HEK293 (cell line): ENCODE measurements around the gene ARHGDIA.
A peak's percentile ranks its signal among the peaks of the same experiment; 100 is the strongest.

ENCODE experiments used
- CTCF ChIA-PET: fragments of 350-600 bp; formaldehyde crosslinking; extraction: SDS; loops from one replicate; lab custom pipeline; 2021; ENCODE audit warnings: antibody characterized with exemption; lab: Yijun Ruan, JAX
- POLR2A ChIA-PET: fragments of 300-600 bp; formaldehyde crosslinking; extraction: SDS; loops from one replicate; lab custom pipeline; 2020; ENCODE audit warnings: antibody characterized with exemption, inconsistent platforms; lab: Yijun Ruan, JAX
- H3K27ac ChIP-seq: fragments of 200-500 bp; sonication (Bioruptor generic); 2 replicates; pipeline ENCODE4 v1.5.1; 2014; ENCODE audit warnings: low read depth, low read length, control low read depth, inconsistent platforms; ENCODE audit errors: extremely low read depth
- H3K36me3 ChIP-seq, 2 experiments: fragments of 200-500 bp in 1 of 2; sonication (Bioruptor generic) in 1 of 2; 1 replicate in 1 of 2; 2 replicates in 1 of 2; pipeline ENCODE4 v1.5.1; 2014 to 2017; ENCODE audit warnings: inconsistent platforms in 2 of 2, low read length in 2 of 2; ENCODE audit not compliant: control insufficient read depth in 2 of 2, insufficient read depth in 1 of 2
- H3K4me1 ChIP-seq: fragments of 200-500 bp; sonication (Bioruptor generic); 2 replicates; pipeline ENCODE4 v1.5.1; 2014; ENCODE audit warnings: mild to moderate bottlenecking, low read length, inconsistent platforms; ENCODE audit not compliant: control insufficient read depth, insufficient read depth
- H3K4me3 ChIP-seq: 2 replicates; pipeline ENCODE4 v1.5.1; 2011; ENCODE audit warnings: low read depth, mild to moderate bottlenecking, control low read depth, low read length, moderate library complexity
- H3K9me3 ChIP-seq: fragments of 200-500 bp; sonication (Bioruptor generic); 2 replicates; pipeline ENCODE4 v1.5.1; 2014; ENCODE audit warnings: low read depth, low read length, inconsistent platforms; ENCODE audit not compliant: control insufficient read depth, insufficient read depth
- BCL11A ChIP-seq: fragments of 450-650 bp; formaldehyde crosslinking; IDR thresholded peaks from 2 replicates; pipeline ENCODE4 v1.5.1; 2016; ENCODE audit warnings: low read depth, missing biosample characterization, missing genetic modification characterization
- KLF8 ChIP-seq: fragments of 450-650 bp; formaldehyde crosslinking; IDR thresholded peaks from 2 replicates; pipeline ENCODE4 v1.5.1; 2016; ENCODE audit warnings: missing biosample characterization, missing genetic modification characterization
- REST ChIP-seq: fragments of 450-650 bp; formaldehyde crosslinking; IDR thresholded peaks from 2 replicates; pipeline ENCODE4 v1.5.1; 2016; ENCODE audit warnings: missing biosample characterization, missing genetic modification characterization
- SP3 ChIP-seq: fragments of 450-650 bp; formaldehyde crosslinking; IDR thresholded peaks from 2 replicates; pipeline ENCODE4 v1.5.1; 2016; ENCODE audit warnings: missing biosample characterization, missing genetic modification characterization
- WT1 ChIP-seq: fragments of 450-650 bp; formaldehyde crosslinking; IDR thresholded peaks from 2 replicates; pipeline ENCODE4 v1.5.1; 2016; ENCODE audit warnings: missing biosample characterization, missing genetic modification characterization
- YY1 ChIP-seq: fragments of 450-650 bp; formaldehyde crosslinking; IDR thresholded peaks from 2 replicates; pipeline ENCODE4 v1.5.1; 2018; ENCODE audit warnings: missing biosample characterization, missing genetic modification characterization
- YY2 ChIP-seq: fragments of 450-650 bp; formaldehyde crosslinking; IDR thresholded peaks from 2 replicates; pipeline ENCODE4 v1.5.1; 2016; ENCODE audit warnings: missing biosample characterization, missing genetic modification characterization
- ZBTB20 ChIP-seq: fragments of 450-650 bp; formaldehyde crosslinking; IDR thresholded peaks from 2 replicates; pipeline ENCODE4 v1.5.1; 2016; ENCODE audit warnings: missing biosample characterization, missing genetic modification characterization
- ZFHX2 ChIP-seq: fragments of 450-650 bp; formaldehyde crosslinking; conservative IDR thresholded peaks from 2 replicates; pipeline ENCODE4 v1.5.1; 2016; ENCODE audit warnings: missing biosample characterization, missing genetic modification characterization
- ZFP41 ChIP-seq: fragments of 450-650 bp; formaldehyde crosslinking; IDR thresholded peaks from 2 replicates; pipeline ENCODE4 v1.5.1; 2016; ENCODE audit warnings: missing biosample characterization, missing genetic modification characterization, borderline replicate concordance
- ZIC2 ChIP-seq: fragments of 450-650 bp; formaldehyde crosslinking; IDR thresholded peaks from 2 replicates; pipeline ENCODE4 v1.5.1; 2016; ENCODE audit warnings: missing biosample characterization, missing genetic modification characterization
- ZNF10 ChIP-seq: fragments of 450-650 bp; formaldehyde crosslinking; IDR thresholded peaks from 2 replicates; pipeline ENCODE4 v1.5.1; 2017; ENCODE audit warnings: missing biosample characterization, missing genetic modification characterization
- ZNF133 ChIP-seq: fragments of 450-650 bp; formaldehyde crosslinking; IDR thresholded peaks from 2 replicates; pipeline ENCODE4 v1.5.1; 2016; ENCODE audit warnings: missing biosample characterization, missing genetic modification characterization
- ZNF155 ChIP-seq: fragments of 450-650 bp; formaldehyde crosslinking; IDR thresholded peaks from 2 replicates; pipeline ENCODE4 v1.5.1; 2016; ENCODE audit warnings: missing biosample characterization, missing genetic modification characterization
- ZNF433 ChIP-seq: fragments of 450-650 bp; formaldehyde crosslinking; IDR thresholded peaks from 2 replicates; pipeline ENCODE4 v1.5.1; 2016; ENCODE audit warnings: missing biosample characterization, missing genetic modification characterization, low read depth
- ZNF510 ChIP-seq: fragments of 450-650 bp; formaldehyde crosslinking; IDR thresholded peaks from 2 replicates; pipeline ENCODE4 v1.5.1; 2018; ENCODE audit warnings: mild to moderate bottlenecking, missing genetic modification characterization, missing biosample characterization; ENCODE audit not compliant: insufficient replicate concordance
- ZNF513 ChIP-seq: fragments of 450-650 bp; IDR thresholded peaks from 2 replicates; pipeline ENCODE4 v1.5.1; 2018; ENCODE audit warnings: missing biosample characterization, missing genetic modification characterization
- ZNF529 ChIP-seq: fragments of 450-650 bp; formaldehyde crosslinking; IDR thresholded peaks from 2 replicates; pipeline ENCODE4 v1.5.1; 2017; ENCODE audit warnings: missing genetic modification characterization, missing biosample characterization; ENCODE audit not compliant: insufficient replicate concordance
- ZNF596 ChIP-seq: fragments of 450-650 bp; IDR thresholded peaks from 2 replicates; pipeline ENCODE4 v1.5.0; 2018; ENCODE audit warnings: missing biosample characterization, mild to moderate bottlenecking, missing genetic modification characterization, moderate library complexity
- ZNF626 ChIP-seq: fragments of 450-650 bp; sonication (Bioruptor Pico); formaldehyde crosslinking; IDR thresholded peaks from 2 replicates; pipeline ENCODE4 v1.5.1; 2018; ENCODE audit warnings: missing biosample characterization, missing genetic modification characterization, inconsistent platforms
- ZNF664 ChIP-seq: fragments of 450-650 bp; formaldehyde crosslinking; IDR thresholded peaks from 2 replicates; pipeline ENCODE4 v1.5.1; 2016; ENCODE audit warnings: missing biosample characterization, missing genetic modification characterization
- ZSCAN30 ChIP-seq: fragments of 450-650 bp; IDR thresholded peaks from 2 replicates; pipeline ENCODE4 v1.5.1; 2018; ENCODE audit warnings: missing biosample characterization, mild to moderate bottlenecking, missing genetic modification characterization, moderate library complexity
- TF ChIP-seq, protein P1 (sequence below): fragments of 450-650 bp; formaldehyde crosslinking; IDR thresholded peaks from 2 replicates; pipeline ENCODE4 v1.5.1; 2016; ENCODE audit warnings: missing biosample characterization, missing genetic modification characterization
- TF ChIP-seq, protein P2 (sequence below): fragments of 450-650 bp; formaldehyde crosslinking; optimal IDR thresholded peaks from 2 replicates; pipeline ENCODE3; 2016; ENCODE audit warnings: missing biosample characterization, mild to moderate bottlenecking, missing genetic modification characterization
- TF ChIP-seq, protein P3 (sequence below): fragments of 450-650 bp; formaldehyde crosslinking; IDR thresholded peaks from 2 replicates; pipeline ENCODE4 v1.5.1; 2017; ENCODE audit warnings: missing biosample characterization, missing genetic modification characterization

Gene ARHGDIA

GRCh38 chr17:81917565-81918332 is 46.6 kb upstream of the ARHGDIA start, which contains the start of gene SIRT7 (continued):
- TF ChIP-seq YY2 (tag by site-specific recombination) (0 out of 2 replicates have a peak, but pooled peaks have one; percentile 26), ZNF133 (tag by site-specific recombination) (no peak), KLF8 (tag by site-specific recombination) (peak; percentile 46; the same call in 1 of the 2 replicates), ZSCAN30 (tag by site-specific recombination) (0 out of 2 replicates have a peak, but pooled peaks have one; percentile 47), ZNF626 (no peak), ZNF513 (tag by site-specific recombination) (no peak), ZNF596 (tag by site-specific recombination) (0 out of 2 replicates have a peak, but pooled peaks have one; percentile 31), REST (tag by site-specific recombination) (peak; percentile 78), ZBTB20 (tag by site-specific recombination) (peak; percentile 81), ZIC2 (tag by site-specific recombination) (no peak), YY1 (tag by site-specific recombination) (peak; percentile 54; the same call in 1 of the 2 replicates), ZNF155 (tag by site-specific recombination) (no peak)
- TF ChIP-seq, protein P1, sequence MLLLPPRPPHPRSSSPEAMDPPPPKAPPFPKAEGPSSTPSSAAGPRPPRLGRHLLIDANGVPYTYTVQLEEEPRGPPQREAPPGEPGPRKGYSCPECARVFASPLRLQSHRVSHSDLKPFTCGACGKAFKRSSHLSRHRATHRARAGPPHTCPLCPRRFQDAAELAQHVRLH (tag by site-specific recombination), result no peak

DNA sequence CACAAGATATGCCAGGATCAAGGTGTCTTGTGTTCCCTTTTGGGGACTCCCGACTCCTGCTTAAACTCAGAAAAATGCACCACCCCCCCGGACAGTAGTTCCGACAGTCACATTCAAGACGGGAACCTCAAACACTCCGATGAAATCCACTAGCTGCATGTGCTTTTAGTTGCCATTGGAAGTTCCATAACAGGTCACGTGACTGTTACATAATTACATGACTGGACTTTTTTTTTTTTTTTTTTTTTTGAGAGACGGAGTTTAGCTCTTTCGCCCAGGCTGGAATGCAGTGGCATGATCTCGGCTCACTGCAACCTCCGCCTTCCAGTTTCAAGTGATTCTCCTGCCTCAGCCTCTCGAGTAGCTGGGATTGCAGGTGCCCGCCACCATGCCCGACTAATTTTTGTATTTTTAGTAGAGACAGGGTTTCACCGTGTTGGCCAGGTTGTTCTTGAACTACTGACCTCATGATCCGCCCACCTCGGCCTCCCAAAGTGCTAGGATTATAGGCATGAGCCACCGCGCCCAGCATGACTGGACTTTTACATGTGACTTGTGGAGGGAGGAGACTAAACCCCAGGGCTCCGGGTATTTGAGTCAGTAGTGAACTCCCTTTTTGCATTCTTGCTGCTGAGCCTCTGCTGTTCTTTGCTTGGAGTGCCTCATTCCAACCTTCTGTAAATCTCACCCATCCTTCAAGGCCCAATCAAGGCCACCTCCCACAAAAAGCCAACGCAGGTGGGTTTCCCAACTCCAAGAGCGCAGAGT is 45.3 kb upstream of the ARHGDIA start:
- Histone ChIP-seq H3K4me3 (peak overlapping the region; percentile 71), H3K27ac (no peak overlapping the region), H3K4me1 (peaks cover 6% of the 10 kb centered on the region), H3K9me3 (no peaks in the 10 kb centered on the region), H3K36me3 (peaks cover 3 to 72% of the 10 kb centered on the region in 2 experiments; a peak in 1 of 3 replicates)
- POLR2A ChIA-PET, result interaction anchor here (0.6 to 2.1 kb wide), 7 partner anchors 10 to 384 kb away, joined by 3 to 22 read pairs (median 4); partner anchors contain the start of genes ALYREF, ANAPC11 and MAFG
- CTCF ChIA-PET, result interaction anchor here (0.7 to 1.3 kb wide), 6 partner anchors 10 to 182 kb away, joined by 3 to 6 read pairs (median 4); no protein-coding TSS in a partner anchor
- TF ChIP-seq ZFP41 (tag by site-specific recombination), result no peak
- 0 out of 2 replicates have a peak, but pooled peaks have one; percentile 21 for TF ChIP-seq KLF8 (tag by site-specific recombination)
- TF ChIP-seq ZNF596 (tag by site-specific recombination), result no peak
- TF ChIP-seq ZNF529 (tag by site-specific recombination), result no peak
- TF ChIP-seq WT1 (tag by site-specific recombination), result peak; percentile 55
- TF ChIP-seq BCL11A (tag by site-specific recombination), result no peak
- TF ChIP-seq ZNF10 (tag by site-specific recombination), result no peak
- no peak for TF ChIP-seq ZNF510
- TF ChIP-seq, protein P2, sequence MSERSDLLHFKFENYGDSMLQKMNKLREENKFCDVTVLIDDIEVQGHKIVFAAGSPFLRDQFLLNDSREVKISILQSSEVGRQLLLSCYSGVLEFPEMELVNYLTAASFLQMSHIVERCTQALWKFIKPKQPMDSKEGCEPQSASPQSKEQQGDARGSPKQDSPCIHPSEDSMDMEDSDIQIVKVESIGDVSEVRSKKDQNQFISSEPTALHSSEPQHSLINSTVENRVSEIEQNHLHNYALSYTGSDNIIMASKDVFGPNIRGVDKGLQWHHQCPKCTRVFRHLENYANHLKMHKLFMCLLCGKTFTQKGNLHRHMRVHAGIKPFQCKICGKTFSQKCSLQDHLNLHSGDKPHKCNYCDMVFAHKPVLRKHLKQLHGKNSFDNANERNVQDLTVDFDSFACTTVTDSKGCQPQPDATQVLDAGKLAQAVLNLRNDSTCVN, result no peak
- no peak for TF ChIP-seq ZNF664
- peak; percentile 53 for TF ChIP-seq ZFHX2 (tag by site-specific recombination)
- no peak for TF ChIP-seq ZNF133 (tag by site-specific recombination)
- 0 out of 2 replicates have a peak, but pooled peaks have one; percentile 12 for TF ChIP-seq SP3 (tag by site-specific recombination)
- TF ChIP-seq ZNF433 (tag by site-specific recombination), result no peak
- TF ChIP-seq, protein P3, sequence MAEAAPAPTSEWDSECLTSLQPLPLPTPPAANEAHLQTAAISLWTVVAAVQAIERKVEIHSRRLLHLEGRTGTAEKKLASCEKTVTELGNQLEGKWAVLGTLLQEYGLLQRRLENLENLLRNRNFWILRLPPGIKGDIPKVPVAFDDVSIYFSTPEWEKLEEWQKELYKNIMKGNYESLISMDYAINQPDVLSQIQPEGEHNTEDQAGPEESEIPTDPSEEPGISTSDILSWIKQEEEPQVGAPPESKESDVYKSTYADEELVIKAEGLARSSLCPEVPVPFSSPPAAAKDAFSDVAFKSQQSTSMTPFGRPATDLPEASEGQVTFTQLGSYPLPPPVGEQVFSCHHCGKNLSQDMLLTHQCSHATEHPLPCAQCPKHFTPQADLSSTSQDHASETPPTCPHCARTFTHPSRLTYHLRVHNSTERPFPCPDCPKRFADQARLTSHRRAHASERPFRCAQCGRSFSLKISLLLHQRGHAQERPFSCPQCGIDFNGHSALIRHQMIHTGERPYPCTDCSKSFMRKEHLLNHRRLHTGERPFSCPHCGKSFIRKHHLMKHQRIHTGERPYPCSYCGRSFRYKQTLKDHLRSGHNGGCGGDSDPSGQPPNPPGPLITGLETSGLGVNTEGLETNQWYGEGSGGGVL (tag by site-specific recombination), result no peak
